AG09309 (cell line): ENCODE measurements around the gene PID1.

ENCODE experiments used
- DNase-seq: peaks from one replicate; pipeline ENCODE4 v3.0.0-alpha.2; 2010; ENCODE audit warnings: low read depth
- H3K4me3 ChIP-seq: 2 replicates; pipeline ENCODE4 v1.5.1; 2011; ENCODE audit warnings: mild to moderate bottlenecking, low read depth, low read length, moderate library complexity; ENCODE audit not compliant: control insufficient read depth
- CTCF ChIP-seq: IDR thresholded peaks from 2 replicates; pipeline ENCODE4 v1.5.1; 2011; ENCODE audit warnings: mild to moderate bottlenecking, low read depth, low read length, inconsistent platforms; ENCODE audit not compliant: insufficient read depth, control insufficient read depth; ENCODE audit errors: missing control alignments

PID1 gene

GRCh38 chr2:229279516-229279915, 8.4 kb upstream of the PID1 start:
- no peak for TF ChIP-seq CTCF
- no peak for DNase-seq
- no peak overlapping the region for H3K4me3 ChIP-seq

GRCh38 chr2:229275506-229275905, 4.4 kb upstream of the PID1 start:
- DNase-seq, result no peak
- no peak for TF ChIP-seq CTCF
- no peak overlapping the region for H3K4me3 ChIP-seq

- peak overlapping the region; percentile 25 for H3K4me3 ChIP-seq
- peak; percentile 41 for DNase-seq
- TF ChIP-seq CTCF, result peak; percentile 88
These were observed 2.7 kb upstream of the PID1 start for GRCh38 chr2:229273723-229274338.

GRCh38 chr2:229273006-229273722, 2.1 kb upstream of the PID1 start:
- no peak for DNase-seq
- no peak for TF ChIP-seq CTCF
- H3K4me3 ChIP-seq, result peak overlapping the region; percentile 25

GRCh38 chr2:229269941-229270340, 1.1 kb downstream of the PID1 start:
- H3K4me3 ChIP-seq, result no peak overlapping the region
- TF ChIP-seq CTCF, result no peak
- DNase-seq, result no peak

GRCh38 chr2:229269146-229269545, 1.9 kb downstream of the PID1 start:
- DNase-seq, result no peak
- TF ChIP-seq CTCF, result no peak
- H3K4me3 ChIP-seq, result no peak overlapping the region
